DMS153 treated with DMSO at 0.1 percent for 48 hours (cell line): ENCODE data around the gene SMARCAL1.
"Not testable (repeated sequence)": the region's sequence is repeated elsewhere in the genome, so short reads cannot be mapped to it uniquely, and the experiment has no call there.

Source experiments
- DNase-seq: peaks from one replicate; lab custom pipeline; 2025; ENCODE audit not compliant: unreplicated experiment; lab: John Stamatoyannopoulos, UW

SMARCAL1 gene

GRCh38 chr2:216412022-216412999, at the start of gene SMARCAL1:
Gene SMARCAL1, plus strand, starts transcription at chr2:216412484. Its CDS starts 2,221 bp downstream, at chr2:216414705.
- peak; percentile 97 for DNase-seq

- DNase-seq = no peak
Measured at GRCh38 chr2:216362730-216363129, 49.6 kb upstream of the SMARCAL1 start.

GRCh38 chr2:216363221-216363620, 49.1 kb upstream of the SMARCAL1 start:
- DNase-seq = no peak

- DNase-seq = no peak
Measured at GRCh38 chr2:216365518-216365917, 46.8 kb upstream of the SMARCAL1 start.

- no peak for DNase-seq
Measured at GRCh38 chr2:216366777-216367471, 45.4 kb upstream of the SMARCAL1 start.

- no peak for DNase-seq
Measured at GRCh38 chr2:216369821-216370220, 42.5 kb upstream of the SMARCAL1 start.

- DNase-seq = peak; percentile 21
Measured at GRCh38 chr2:216370961-216371712, 41.1 kb upstream of the SMARCAL1 start.

- DNase-seq = peak; percentile 75
Measured at GRCh38 chr2:216371721-216372702, 40.3 kb upstream of the SMARCAL1 start, which contains the start of gene MARCHF4. Gene MARCHF4, minus strand, starts transcription at chr2:216372483. Its CDS starts 2,223 bp downstream, at chr2:216370260.

- no peak for DNase-seq
Measured at GRCh38 chr2:216372761-216373291, 39.5 kb upstream of the SMARCAL1 start.

GRCh38 chr2:216373896-216374295, 38.4 kb upstream of the SMARCAL1 start:
- DNase-seq = no peak

- no peak for DNase-seq
Measured at GRCh38 chr2:216375286-216375685, 37.0 kb upstream of the SMARCAL1 start.

- no peak for DNase-seq
Measured at GRCh38 chr2:216379977-216380376, 32.3 kb upstream of the SMARCAL1 start.

- DNase-seq = not testable (repeated sequence)
Measured at GRCh38 chr2:216384409-216384808, 27.9 kb upstream of the SMARCAL1 start.

GRCh38 chr2:216385478-216385877, 26.8 kb upstream of the SMARCAL1 start:
- no peak for DNase-seq

- DNase-seq = no peak
Measured at GRCh38 chr2:216387262-216387661, 25.0 kb upstream of the SMARCAL1 start.

- DNase-seq = no peak
Measured at GRCh38 chr2:216388046-216388884, 24.0 kb upstream of the SMARCAL1 start.

- no peak for DNase-seq
Measured at GRCh38 chr2:216389570-216389969, 22.7 kb upstream of the SMARCAL1 start.

GRCh38 chr2:216391401-216391800, 20.9 kb upstream of the SMARCAL1 start:
- no peak for DNase-seq
